Peyer's patch (tissue), 4 donors: Measurements from ENCODE around the gene ASCC1. TPM values are rescaled to one million over a fixed set of nuclear protein-coding genes. Genes with fewer than 3 reads are reported as not detected.

Experiments used
- DNase-seq, 3 donors: peaks; one replicate each; pipeline ENCODE4 v3.0.0-alpha.2; 2017 to 2019
- H3K27ac ChIP-seq, 4 donors: fragments of 200-600 bp; sonication (generic); one replicate each; pipeline ENCODE4 v1.5.1; 2016 to 2019
- H3K27me3 ChIP-seq, 2 donors: fragments of 200-600 bp; sonication (generic); one replicate each; pipeline ENCODE4 v1.5.1; 2019
- H3K36me3 ChIP-seq, 3 donors: fragments of 200-600 bp; sonication (generic); one replicate each; pipeline ENCODE4 v1.5.1; 2016 to 2019
- H3K4me1 ChIP-seq, 4 donors: fragments of 200-600 bp; sonication (generic); one replicate each; pipeline ENCODE4 v1.5.1; 2016 to 2019
- H3K4me3 ChIP-seq, 4 donors: fragments of 200-600 bp; sonication (generic); 1 replicate in 3 of 4; 2 replicates in 1 of 4; pipeline ENCODE4 v1.5.1; 2016 to 2019; ENCODE audit warnings: mild to moderate bottlenecking in 1 of 4
- H3K9me3 ChIP-seq, 4 donors: fragments of 200-600 bp; sonication (generic); one replicate each; pipeline ENCODE4 v1.5.1; 2016 to 2019; ENCODE audit warnings: mild to moderate bottlenecking in 1 of 4
- POLR2A ChIP-seq, 2 donors: fragments of 450-650 bp; IDR thresholded peaks; one replicate each; pipeline ENCODE4 v1.5.1; 2017; ENCODE audit warnings: antibody characterized with exemption in 2 of 2, mild to moderate bottlenecking in 2 of 2, moderate library complexity in 2 of 2
- total RNA-seq, 4 donors: library from RNA; depleted of rRNA; stranded (reverse); fragments of >200 nt; gene quantifications; one replicate each; pipeline ENCODE4 v1.1.0, GENCODE V29; 2016
- TF ChIP-seq, protein P1 (sequence below), 6 experiments: fragments of 450-650 bp in 4 of 6; fragments of 200-600 bp in 2 of 6; sonication (generic) in 1 of 6; IDR thresholded peaks; one replicate each; pipeline ENCODE4 v1.5.1; 2017 to 2019; ENCODE audit warnings: antibody characterized with exemption in 6 of 6, mild to moderate bottlenecking in 3 of 6, moderate library complexity in 1 of 6

The ASCC1 gene
- total RNA-seq, 4 donors from 2014 or later = 9.7 to 48.7 (median 21.5) TPM

GRCh38 chr10:72184156-72184555 is 31.9 kb downstream of the ASCC1 start:
- Histone ChIP-seq H3K36me3 (peaks cover 0 to 15% (median 0%) of the 10 kb centered on the region in 3 donors), H3K4me1 (no peaks in the 10 kb centered on the region), H3K4me3 (no peak overlapping the region), H3K27me3 (no peaks in the 10 kb centered on the region), H3K27ac (no peak overlapping the region), H3K9me3 (no peaks in the 10 kb centered on the region)
- no peak for TF ChIP-seq POLR2A (IDR thresholded peaks at IDR 0.05)
- TF ChIP-seq, protein P1, sequence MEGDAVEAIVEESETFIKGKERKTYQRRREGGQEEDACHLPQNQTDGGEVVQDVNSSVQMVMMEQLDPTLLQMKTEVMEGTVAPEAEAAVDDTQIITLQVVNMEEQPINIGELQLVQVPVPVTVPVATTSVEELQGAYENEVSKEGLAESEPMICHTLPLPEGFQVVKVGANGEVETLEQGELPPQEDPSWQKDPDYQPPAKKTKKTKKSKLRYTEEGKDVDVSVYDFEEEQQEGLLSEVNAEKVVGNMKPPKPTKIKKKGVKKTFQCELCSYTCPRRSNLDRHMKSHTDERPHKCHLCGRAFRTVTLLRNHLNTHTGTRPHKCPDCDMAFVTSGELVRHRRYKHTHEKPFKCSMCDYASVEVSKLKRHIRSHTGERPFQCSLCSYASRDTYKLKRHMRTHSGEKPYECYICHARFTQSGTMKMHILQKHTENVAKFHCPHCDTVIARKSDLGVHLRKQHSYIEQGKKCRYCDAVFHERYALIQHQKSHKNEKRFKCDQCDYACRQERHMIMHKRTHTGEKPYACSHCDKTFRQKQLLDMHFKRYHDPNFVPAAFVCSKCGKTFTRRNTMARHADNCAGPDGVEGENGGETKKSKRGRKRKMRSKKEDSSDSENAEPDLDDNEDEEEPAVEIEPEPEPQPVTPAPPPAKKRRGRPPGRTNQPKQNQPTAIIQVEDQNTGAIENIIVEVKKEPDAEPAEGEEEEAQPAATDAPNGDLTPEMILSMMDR (IDR thresholded peaks at IDR 0.05) = no peak
- no peak for DNase-seq

- DNase-seq = no peak
- Histone ChIP-seq H3K4me1 (no peaks in the 10 kb centered on the region), H3K27me3 (no peaks in the 10 kb centered on the region), H3K9me3 (no peaks in the 10 kb centered on the region), H3K27ac (no peak overlapping the region), H3K36me3 (peaks cover 0 to 21% (median 0%) of the 10 kb centered on the region in 3 donors), H3K4me3 (no peak overlapping the region)
- no peak for TF ChIP-seq POLR2A (IDR thresholded peaks at IDR 0.05)
- TF ChIP-seq, protein P1 (IDR thresholded peaks at IDR 0.05) = no peak
Measured at GRCh38 chr10:72177454-72177853, 38.6 kb downstream of the ASCC1 start.

GRCh38 chr10:72176701-72177100 is 39.4 kb downstream of the ASCC1 start:
- Histone ChIP-seq H3K4me1 (no peaks in the 10 kb centered on the region), H3K9me3 (no peaks in the 10 kb centered on the region), H3K4me3 (no peak overlapping the region), H3K27ac (no peak overlapping the region), H3K36me3 (peaks cover 0 to 16% (median 0%) of the 10 kb centered on the region in 3 donors), H3K27me3 (no peaks in the 10 kb centered on the region)
- TF ChIP-seq, protein P1 (IDR thresholded peaks at IDR 0.05) = no peak
- no peak for TF ChIP-seq POLR2A (IDR thresholded peaks at IDR 0.05)
- no peak for DNase-seq

- H3K4me3 ChIP-seq = no peak overlapping the region
- H3K4me1 ChIP-seq = no peaks in the 10 kb centered on the region
- peaks cover 0 to 6% (median 0%) of the 10 kb centered on the region in 3 donors for H3K36me3 ChIP-seq
- H3K27ac ChIP-seq = no peak overlapping the region
- no peaks in the 10 kb centered on the region for H3K27me3 ChIP-seq
- no peaks in the 10 kb centered on the region for H3K9me3 ChIP-seq
- no peak for DNase-seq
- TF ChIP-seq POLR2A (IDR thresholded peaks at IDR 0.05) = no peak
- TF ChIP-seq, protein P1 (IDR thresholded peaks at IDR 0.05) = no peak
Measured at GRCh38 chr10:72175149-72175548, 40.9 kb downstream of the ASCC1 start.

DNA sequence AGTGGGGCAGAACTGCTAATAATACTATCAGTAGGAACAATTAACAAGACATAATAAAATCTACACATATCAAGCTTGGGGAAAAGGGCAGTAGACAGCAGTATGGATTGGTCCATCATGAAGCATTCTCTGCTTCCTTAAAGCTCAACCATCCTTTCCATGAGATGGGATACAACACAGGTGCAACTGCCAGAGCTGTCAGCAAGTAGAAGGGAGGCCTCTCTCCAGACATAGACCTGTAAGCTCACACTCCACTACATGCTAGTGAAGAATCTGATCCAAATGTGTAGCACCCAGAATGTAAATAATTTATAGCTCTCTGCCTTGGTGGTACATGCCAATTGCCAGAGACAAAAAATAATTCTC is 41.8 kb downstream of the ASCC1 start:
- Histone ChIP-seq H3K9me3 (no peaks in the 10 kb centered on the region), H3K27ac (no peak overlapping the region), H3K4me3 (no peak overlapping the region), H3K4me1 (no peaks in the 10 kb centered on the region), H3K36me3 (peaks cover 0 to 6% (median 0%) of the 10 kb centered on the region in 3 donors), H3K27me3 (no peaks in the 10 kb centered on the region)
- TF ChIP-seq, protein P1 (IDR thresholded peaks at IDR 0.05) = no peak
- TF ChIP-seq POLR2A (IDR thresholded peaks at IDR 0.05) = no peak
- no peak for DNase-seq
